GM12873 (cell line): ENCODE data around the gene PER1.

Experiments
- CTCF ChIP-seq: IDR thresholded peaks from 2 replicates; pipeline ENCODE4 v1.5.1; 2012; ENCODE audit warnings: low read depth, mild to moderate bottlenecking, moderate library complexity, low read length, control low read depth; ENCODE audit not compliant: insufficient read depth; ENCODE audit errors: missing control alignments

PER1 gene

GRCh38 chr17:8096541-8096940 lies 55.7 kb downstream of the PER1 start:
- no peak for TF ChIP-seq CTCF

GRCh38 chr17:8095361-8095760 lies 56.8 kb downstream of the PER1 start:
- no peak for TF ChIP-seq CTCF

- no peak for TF ChIP-seq CTCF
These were observed 61.0 kb downstream of the PER1 start for GRCh38 chr17:8091033-8091687.
